OCI-LY1 (cell line): ENCODE results near the gene ARPC2.

Experiments used
- H2AFZ ChIP-seq: fragments of 200-600 bp; sonication (generic), shearing (Covaris generic); 2 replicates; pipeline ENCODE4 v1.6.0; 2014; ENCODE audit warnings: antibody characterized with exemption, mild to moderate bottlenecking, low read length
- H3F3A ChIP-seq: fragments of 200-600 bp; sonication (generic), shearing (Covaris generic); 2 replicates; pipeline ENCODE4 v1.6.0; 2014; ENCODE audit warnings: mild to moderate bottlenecking, antibody characterized with exemption, low read length, moderate library complexity; ENCODE audit not compliant: insufficient read depth
- H3K27ac ChIP-seq: fragments of 200-600 bp; sonication (generic); 2 replicates; pipeline ENCODE4 v1.5.1; 2014; ENCODE audit warnings: low read length, mixed run types, mild to moderate bottlenecking, low read depth; ENCODE audit not compliant: poor library complexity, severe bottlenecking
- H3K27me3 ChIP-seq: fragments of 200-600 bp; sonication (generic); 2 replicates; pipeline ENCODE4 v1.6.0; 2014; ENCODE audit warnings: antibody characterized with exemption, mild to moderate bottlenecking, low read length, moderate library complexity; ENCODE audit not compliant: insufficient read depth
- H3K36me3 ChIP-seq: fragments of 200-600 bp; sonication (generic); 2 replicates; pipeline ENCODE4 v1.6.1; 2014; ENCODE audit warnings: mild to moderate bottlenecking, antibody characterized with exemption, low read length, moderate library complexity, mixed read lengths; ENCODE audit not compliant: insufficient read depth
- H3K4me1 ChIP-seq: fragments of 200-600 bp; sonication (generic); 2 replicates; pipeline ENCODE4 v1.5.1; 2014; ENCODE audit warnings: mild to moderate bottlenecking, low read length, moderate library complexity; ENCODE audit not compliant: insufficient read depth, severe bottlenecking
- H3K4me2 ChIP-seq: fragments of 200-600 bp; sonication (generic), shearing (Covaris generic); 2 replicates; pipeline ENCODE4 v1.6.1; 2014; ENCODE audit warnings: low read length
- H3K4me3 ChIP-seq: fragments of 200-600 bp; sonication (generic); 2 replicates; pipeline ENCODE4 v1.5.1; 2014; ENCODE audit warnings: low read length, low read depth, mild to moderate bottlenecking, mixed read lengths; ENCODE audit not compliant: poor library complexity, severe bottlenecking
- H3K79me2 ChIP-seq: fragments of 200-600 bp; shearing (Covaris generic); 2 replicates; pipeline ENCODE4 v1.6.1; 2016; ENCODE audit warnings: mixed run types, low read length, mixed read lengths; ENCODE audit not compliant: insufficient read depth
- H3K9ac ChIP-seq: fragments of 200-600 bp; sonication (generic), shearing (Covaris generic); 2 replicates; pipeline ENCODE4 v1.6.1; 2014; ENCODE audit warnings: mild to moderate bottlenecking, low read length, mixed read lengths
- H3K9me2 ChIP-seq: fragments of 200-600 bp; sonication (generic), shearing (Covaris generic); 2 replicates; pipeline ENCODE4 v1.6.1; 2014; ENCODE audit warnings: low read depth, mild to moderate bottlenecking, low read length, mixed read lengths
- H3K9me3 ChIP-seq: fragments of 200-600 bp; shearing (Covaris generic); 2 replicates; pipeline ENCODE4 v1.6.1; 2014; ENCODE audit warnings: low read length, mixed read lengths
- H4K20me1 ChIP-seq: fragments of 200-600 bp; sonication (generic), shearing (Covaris generic); 2 replicates; pipeline ENCODE4 v1.6.0; 2016; ENCODE audit warnings: mild to moderate bottlenecking, low read length; ENCODE audit not compliant: insufficient read depth
- CTCF ChIP-seq: fragments of 200-600 bp; sonication (generic), shearing (Covaris generic); IDR thresholded peaks from 2 replicates; pipeline ENCODE4 v1.5.1; 2017; ENCODE audit warnings: mild to moderate bottlenecking, antibody characterized with exemption, low read length, moderate library complexity, mixed read lengths
- EZH2 ChIP-seq: fragments of 200-600 bp; sonication (generic), shearing (Covaris generic); IDR thresholded peaks from 2 replicates; pipeline ENCODE4 v1.8.0; 2017; ENCODE audit warnings: borderline replicate concordance, mixed run types, mild to moderate bottlenecking, antibody characterized with exemption, low read length, moderate library complexity, mixed read lengths

ARPC2 gene

DNA sequence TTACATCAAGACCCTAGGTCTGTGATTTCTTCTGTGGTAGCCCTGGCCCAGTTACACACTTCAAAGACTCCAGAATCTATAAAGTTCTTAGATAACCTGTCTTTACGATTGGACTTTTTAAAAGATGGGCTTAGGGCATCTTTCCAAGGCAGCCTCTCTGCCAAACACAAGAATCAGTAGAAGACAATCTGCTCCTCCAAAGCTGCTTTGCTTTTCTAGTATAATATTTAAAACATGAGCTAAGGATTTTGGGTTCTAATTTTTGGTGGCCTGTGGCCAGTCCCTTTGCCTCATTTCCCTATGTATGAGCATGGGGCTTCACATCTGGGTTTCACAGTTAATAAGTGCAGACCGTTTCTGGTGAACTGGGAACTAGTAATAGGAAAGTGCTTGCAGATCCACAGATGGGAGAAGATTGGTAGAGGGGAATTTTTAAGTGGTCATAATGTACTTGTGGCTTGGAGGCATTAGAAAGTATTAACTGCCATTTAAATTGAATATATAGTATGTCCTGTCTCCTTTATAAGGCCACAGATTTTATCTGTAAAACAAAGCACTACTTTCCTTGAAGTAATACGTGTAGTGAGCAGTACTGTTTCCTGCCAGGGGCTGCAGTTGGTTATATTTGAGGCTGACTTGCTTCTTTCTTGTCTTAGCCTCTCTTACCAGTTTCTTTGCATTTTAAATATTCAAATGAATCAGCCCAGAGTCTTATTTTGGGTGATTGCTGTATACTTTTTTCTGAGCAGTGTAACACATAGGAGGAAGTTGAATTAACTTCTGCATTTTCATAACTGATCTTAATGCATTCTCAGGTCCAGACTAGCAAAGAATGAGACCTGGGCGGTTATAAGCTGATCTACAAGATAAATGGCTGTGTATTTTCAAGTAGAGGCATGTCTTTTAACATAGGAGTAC is 1.5 kb downstream of the ARPC2 start:
- TF ChIP-seq CTCF (no peak), EZH2 (no peak)
- no peaks in the 10 kb centered on the region for H3K9me3 ChIP-seq
- H3K79me2 ChIP-seq, result peaks cover 63% of the 10 kb centered on the region
- peak overlapping the region; percentile 90 for H3K9ac ChIP-seq
- no peaks in the 10 kb centered on the region for H3F3A ChIP-seq
- H3K27me3 ChIP-seq, result no peaks in the 10 kb centered on the region
- H2AFZ ChIP-seq, result no peak overlapping the region
- peaks cover 53% of the 10 kb centered on the region for H3K4me1 ChIP-seq
- peaks cover 35% of the 10 kb centered on the region for H3K36me3 ChIP-seq
- H3K27ac ChIP-seq, result peak overlapping the region; percentile 77
- peak overlapping the region; percentile 83 for H3K4me3 ChIP-seq
- H3K9me2 ChIP-seq, result no peaks in the 10 kb centered on the region
- peak overlapping the region; percentile 78 for H3K4me2 ChIP-seq
- peaks cover 2% of the 10 kb centered on the region; the same call in 1 of the 2 replicates for H4K20me1 ChIP-seq

GRCh38 chr2:218219934-218220333 is 2.9 kb downstream of the ARPC2 start:
- H3K79me2 ChIP-seq, result peaks cover 77% of the 10 kb centered on the region
- peak overlapping the region; percentile 77 for H3K27ac ChIP-seq
- H4K20me1 ChIP-seq, result peaks cover 6% of the 10 kb centered on the region; the same call in 1 of the 2 replicates
- TF ChIP-seq EZH2 (no peak), CTCF (no peak)
- no peaks in the 10 kb centered on the region for H3K9me3 ChIP-seq
- no peaks in the 10 kb centered on the region for H3K9me2 ChIP-seq
- no peak overlapping the region for H2AFZ ChIP-seq
- peak overlapping the region; percentile 90 for H3K9ac ChIP-seq
- peak overlapping the region; percentile 78 for H3K4me2 ChIP-seq
- peaks cover 50% of the 10 kb centered on the region for H3K36me3 ChIP-seq
- no peaks in the 10 kb centered on the region for H3K27me3 ChIP-seq
- no peaks in the 10 kb centered on the region for H3F3A ChIP-seq
- H3K4me1 ChIP-seq, result peaks cover 53% of the 10 kb centered on the region
- H3K4me3 ChIP-seq, result peak overlapping the region; percentile 83

- H3K79me2 ChIP-seq, result peaks cover 80% of the 10 kb centered on the region
- no peak for TF ChIP-seq EZH2
- TF ChIP-seq CTCF, result no peak
- H3F3A ChIP-seq, result no peaks in the 10 kb centered on the region
- H3K4me3 ChIP-seq, result no peak overlapping the region
- H3K9me3 ChIP-seq, result no peaks in the 10 kb centered on the region
- no peaks in the 10 kb centered on the region for H3K27me3 ChIP-seq
- peak overlapping the region; percentile 77 for H3K27ac ChIP-seq
- peaks cover 52% of the 10 kb centered on the region for H3K4me1 ChIP-seq
- H4K20me1 ChIP-seq, result peaks cover 6% of the 10 kb centered on the region; the same call in 1 of the 2 replicates
- peaks cover 60% of the 10 kb centered on the region for H3K36me3 ChIP-seq
- no peak overlapping the region; the same call in 1 of the 2 replicates for H3K9ac ChIP-seq
- H3K9me2 ChIP-seq, result no peaks in the 10 kb centered on the region
- H3K4me2 ChIP-seq, result peak overlapping the region; percentile 78; the same call in 1 of the 2 replicates
- H2AFZ ChIP-seq, result no peak overlapping the region
These were observed 4.0 kb downstream of the ARPC2 start for GRCh38 chr2:218221000-218221399.
